Keratinocyte (primary cell): ENCODE results near the gene SLC44A1. TPM values are rescaled to one million over a fixed set of nuclear protein-coding genes. Genes with fewer than 3 reads are reported as not detected.

Experiments
- DNase-seq: peaks from one replicate; pipeline ENCODE4 v3.0.0-alpha.2; 2011; ENCODE audit warnings: low read depth, missing footprints, low spot score
- FAIRE-seq: peaks from 2 replicates; lab custom pipeline; 2011; peaks lifted over from hg19 to GRCh38; lab: Jason Lieb, UNC
- H2AFZ ChIP-seq: 2 replicates; pipeline ENCODE4 v1.6.0; 2012; ENCODE audit warnings: low read length, control low read depth, inconsistent platforms; ENCODE audit not compliant: control insufficient read depth
- H3K27ac ChIP-seq: 2 replicates; pipeline ENCODE4 v1.5.1; 2011; ENCODE audit warnings: low read length; ENCODE audit not compliant: control insufficient read depth, insufficient read depth
- H3K27me3 ChIP-seq: 3 replicates; pipeline ENCODE4 v1.6.0; 2011; ENCODE audit warnings: low read length; ENCODE audit not compliant: control insufficient read depth, insufficient read depth; ENCODE audit errors: extremely low read depth
- H3K36me3 ChIP-seq, 2 experiments: 2 replicates in 1 of 2; 3 replicates in 1 of 2; pipeline ENCODE4 v1.5.1; 2011; ENCODE audit warnings: low read length in 2 of 2, mild to moderate bottlenecking in 1 of 2; ENCODE audit not compliant: control insufficient read depth in 2 of 2, insufficient read depth in 2 of 2; ENCODE audit errors: extremely low read depth in 1 of 2
- H3K4me1 ChIP-seq: 3 replicates; pipeline ENCODE4 v1.5.1; 2011; ENCODE audit warnings: low read length; ENCODE audit not compliant: control insufficient read depth, insufficient read depth; ENCODE audit errors: extremely low read depth
- H3K4me2 ChIP-seq: 3 replicates; pipeline ENCODE4 v1.6.0; 2011; ENCODE audit warnings: low read depth, low read length; ENCODE audit not compliant: control insufficient read depth, insufficient read depth; ENCODE audit errors: extremely low read depth
- H3K4me3 ChIP-seq, 3 experiments: fragments of 200-600 bp in 1 of 3; sonication (generic) in 1 of 3; 2 replicates in 2 of 3; 3 replicates in 1 of 3; pipeline ENCODE4 v1.5.1; 2011 to 2016; ENCODE audit warnings: low read length in 3 of 3, mild to moderate bottlenecking in 3 of 3, control low read depth in 2 of 3, inconsistent platforms in 1 of 3, low read depth in 1 of 3, mixed read lengths in 1 of 3, mixed run types in 1 of 3, moderate library complexity in 1 of 3; ENCODE audit not compliant: control insufficient read depth in 2 of 3, insufficient read depth in 2 of 3; ENCODE audit errors: extremely low read depth in 1 of 3
- H3K79me2 ChIP-seq: 2 replicates; pipeline ENCODE4 v1.6.0; 2012; ENCODE audit warnings: low read length; ENCODE audit not compliant: control insufficient read depth, insufficient read depth
- H3K9ac ChIP-seq: 3 replicates; pipeline ENCODE4 v1.6.0; 2011; ENCODE audit warnings: low read length; ENCODE audit not compliant: control insufficient read depth, insufficient read depth; ENCODE audit errors: extremely low read depth
- H3K9me1 ChIP-seq: 3 replicates; pipeline ENCODE4 v1.6.0; 2011; ENCODE audit warnings: low read length; ENCODE audit not compliant: control insufficient read depth, insufficient read depth; ENCODE audit errors: extremely low read depth
- H3K9me3 ChIP-seq: 2 replicates; pipeline ENCODE4 v1.5.1; 2012; ENCODE audit warnings: low read depth, low read length; ENCODE audit not compliant: control insufficient read depth
- H4K20me1 ChIP-seq: 3 replicates; pipeline ENCODE4 v1.6.0; 2011; ENCODE audit warnings: low read length; ENCODE audit not compliant: control insufficient read depth, insufficient read depth; ENCODE audit errors: extremely low read depth
- CTCF ChIP-seq, 3 experiments: IDR thresholded peaks in 1 of 3; conservative IDR thresholded peaks in 1 of 3; optimal IDR thresholded peaks in 1 of 3; 2 replicates in 2 of 3; 3 replicates in 1 of 3; pipeline versions ENCODE3 to v1.5.1; 2011; ENCODE audit warnings: low read length in 3 of 3, mild to moderate bottlenecking in 3 of 3, moderate library complexity in 2 of 3, control low read depth in 1 of 3, inconsistent platforms in 1 of 3; ENCODE audit not compliant: insufficient read depth in 2 of 3; ENCODE audit errors: extremely low read depth in 1 of 3
- EZH2 ChIP-seq: IDR thresholded peaks from one replicate; pipeline ENCODE4 v1.6.1; 2012; ENCODE audit warnings: inconsistent platforms, mild to moderate bottlenecking, low read length, moderate library complexity
- dilution Hi-C: fragments of 300-500 bp; cut with MboI; formaldehyde crosslinking; loops from one replicate; pipeline ENCODE4 v1.7.0; 2020; ENCODE audit warnings: low sequenced_read_pairs; ENCODE audit not compliant: extremely low pct_ligation_motif_present
- polyA plus RNA-seq, 5 experiments: library from polyadenylated mRNA; depleted of rRNA in 3 of 5; stranded (reverse) in 3 of 5; stranded (forward) in 1 of 5; unstranded in 1 of 5; fragments of >200 nt; gene quantifications; 1 replicate in 1 of 5; 2 replicates in 3 of 5; 3 replicates in 1 of 5; pipeline versions ENCODE4 v1.2.1 to v1.2.3, GENCODE V29; 2011 to 2012; ENCODE audit warnings: missing spikeins in 2 of 5, low read depth in 1 of 5, low replicate concordance in 1 of 5

SLC44A1 gene
- polyA plus RNA-seq, 1 donor (not counting 4 experiments of a cell fraction or from before 2014, with no cell fraction given) = 22.9 TPM

GRCh38 chr9:105204416-105204815 lies 40.0 kb upstream of the SLC44A1 start:
- no peak for TF ChIP-seq EZH2
- TF ChIP-seq CTCF (optimal IDR thresholded peaks at IDR 0.05 in 1 of 3, IDR thresholded peaks at IDR 0.05 in 1 of 3, conservative IDR thresholded peaks at IDR 0.05 in 1 of 3; ENCODE audit: extremely low read depth in 1 of 3, insufficient read depth in 2 of 3, low read length in 3 of 3) = no peak
- Histone ChIP-seq H3K4me1 (no peaks in the 10 kb centered on the region), H3K9me3 (no peaks in the 10 kb centered on the region), H3K79me2 (no peaks in the 10 kb centered on the region), H3K9ac (no peak overlapping the region), H3K4me2 (no peak overlapping the region), H3K27ac (no peak overlapping the region), H4K20me1 (no peaks in the 10 kb centered on the region), H3K36me3 (no peaks in the 10 kb centered on the region), H3K9me1 (no peaks in the 10 kb centered on the region), H2AFZ (no peak overlapping the region), H3K4me3 (no peak overlapping the region), H3K27me3 (no peaks in the 10 kb centered on the region)
- no peak for FAIRE-seq
- dilution Hi-C loops = no loop called here
- DNase-seq = no peak

GRCh38 chr9:105205787-105206495 lies 38.5 kb upstream of the SLC44A1 start:
- Histone ChIP-seq H3K9me3 (no peaks in the 10 kb centered on the region), H3K79me2 (no peaks in the 10 kb centered on the region), H3K27ac (no peak overlapping the region), H3K27me3 (no peaks in the 10 kb centered on the region), H3K9ac (no peak overlapping the region), H3K9me1 (no peaks in the 10 kb centered on the region), H3K4me1 (no peaks in the 10 kb centered on the region), H3K36me3 (no peaks in the 10 kb centered on the region), H2AFZ (no peak overlapping the region), H4K20me1 (no peaks in the 10 kb centered on the region), H3K4me2 (no peak overlapping the region), H3K4me3 (no peak overlapping the region)
- no peak for FAIRE-seq
- dilution Hi-C loops = no loop called here
- DNase-seq = no peak
- TF ChIP-seq CTCF (optimal IDR thresholded peaks at IDR 0.05 in 1 of 3, IDR thresholded peaks at IDR 0.05 in 1 of 3, conservative IDR thresholded peaks at IDR 0.05 in 1 of 3; ENCODE audit: extremely low read depth in 1 of 3, insufficient read depth in 2 of 3, low read length in 3 of 3) (no peak), EZH2 (no peak)
